Motor neuron (in vitro differentiated cells): ENCODE results near the gene NIFK. TPM values are rescaled to one million over a fixed set of nuclear protein-coding genes. Genes with fewer than 3 reads are reported as not detected.

ENCODE experiments used
- ATAC-seq, 8 experiments: fragments of 200-7000 bp; cut with Tn5 transposase; replicated peaks in 6 of 8; 2 replicates each; pipeline ENCODE4 v1.8.0; 2021; ENCODE audit warnings: mild to moderate bottlenecking in 8 of 8, moderate library complexity in 8 of 8
- H3K27ac ChIP-seq, 2 donors: fragments of 250-450 bp; sonication (Bioruptor Pico); 2 replicates each; pipeline ENCODE4 v1.9.0; 2021; ENCODE audit warnings: antibody characterized with exemption in 2 of 2, mild to moderate bottlenecking in 2 of 2, moderate library complexity in 1 of 2
- H3K4me1 ChIP-seq, 2 donors: fragments of 250-450 bp; sonication (Bioruptor Pico); replicated peaks in 1 of 2; 2 replicates each; pipeline ENCODE4 v1.6.1; 2021; ENCODE audit warnings: antibody characterized with exemption in 2 of 2, mild to moderate bottlenecking in 2 of 2, moderate library complexity in 1 of 2
- H3K4me3 ChIP-seq, 5 donors: fragments of 250-450 bp; sonication (Bioruptor Pico); 2 replicates each; pipeline ENCODE4 v1.9.0; 2021; ENCODE audit warnings: antibody characterized with exemption in 5 of 5, mild to moderate bottlenecking in 5 of 5, moderate library complexity in 4 of 5
- WGBS, 10 experiments: fragments of 450-650 bp; shearing (Covaris generic); methylation state at CpG; one replicate each; pipeline ENCODE4 v1.0.0; 2022; 5-methylcytosine and 5-hydroxymethylcytosine counted together
- in situ Hi-C, 9 experiments: fragments of 400-800 bp; cut with MboI; loops; one replicate each; pipeline ENCODE4 v1.15.0; 2021; ENCODE audit warnings: low sequenced_read_pairs in 9 of 9, low pct_unique_long_range_greater_than_20kb in 2 of 9; ENCODE audit not compliant: unreplicated experiment in 9 of 9
- total RNA-seq, 8 experiments: library from RNA; unstranded; fragments of 300-600 nt; gene quantifications; 2 replicates each; pipeline versions ENCODE4 v1.2.3 to v1.2.4, GENCODE V29; 2022

The NIFK gene
- total RNA-seq, 8 experiments from 2014 or later = 34.1 to 106 (median 60.4) TPM

GRCh38 chr2:121682396-121683298, 54.0 kb downstream of the NIFK start:
- WGBS, 10 experiments = 42 to 93% (median 77%) methylated on average over 4 to 17 of the region's 17 CpGs
- Histone ChIP-seq H3K27ac (no peak overlapping the region), H3K4me1 (no peaks in the 10 kb centered on the region), H3K4me3 (no peak overlapping the region)
- no peak for ATAC-seq
- in situ Hi-C loops = no loop called here

DNA sequence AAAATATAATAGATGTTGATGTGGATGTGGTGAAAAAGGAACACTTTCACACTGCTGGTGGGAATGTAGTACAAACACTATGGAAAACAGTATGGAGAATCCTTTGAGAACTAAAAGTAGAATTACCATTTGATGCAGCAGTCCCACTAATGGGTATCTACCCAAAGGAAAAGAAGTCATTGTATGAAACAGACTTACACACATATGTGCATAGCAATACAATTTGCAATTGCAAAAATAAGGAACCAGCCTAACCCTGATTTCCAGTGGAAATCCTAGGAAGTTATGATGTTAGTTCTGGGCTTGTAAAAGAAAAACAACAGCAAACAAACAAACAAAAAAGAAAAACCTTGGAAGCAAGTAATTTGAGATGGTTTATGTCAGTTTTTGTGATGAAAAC, 58.8 kb downstream of the NIFK start:
- no peaks in the 10 kb centered on the region for H3K4me1 ChIP-seq
- in situ Hi-C loops = no loop called here
- no peak overlapping the region for H3K27ac ChIP-seq
- no peak overlapping the region for H3K4me3 ChIP-seq
- peak in 2 of 8 experiments; percentile 81 to 94 for ATAC-seq

Other genes with a start within 250 kb of the NIFK start
- 100 to 1,000 TPM in 5 of 8 experiments, under 1 TPM in 1, not detected in 2; under 0.01 to 516 (median 222) TPM for gene RNU4ATAC, start 206.0 kb downstream of the NIFK start, total RNA-seq
- gene CLASP1, start 87.4 kb downstream of the NIFK start, total RNA-seq = 10 to 100 TPM; 36.3 to 66.7 (median 54.6) TPM
- gene TSN, start 18.8 kb upstream of the NIFK start, total RNA-seq = 10 to 100 TPM; 46.7 to 72.2 (median 58.8) TPM